Measurements from ENCODE around the gene LRRC4C. TPM values are rescaled to one million over a fixed set of nuclear protein-coding genes. Genes with fewer than 3 reads are reported as not detected.

Gene LRRC4C
- total and polyA plus RNA-seq, 2 donors (not counting 1 experiment from before 2014, with no cell fraction given), result under 0.01 to 0.02 TPM

DNA sequence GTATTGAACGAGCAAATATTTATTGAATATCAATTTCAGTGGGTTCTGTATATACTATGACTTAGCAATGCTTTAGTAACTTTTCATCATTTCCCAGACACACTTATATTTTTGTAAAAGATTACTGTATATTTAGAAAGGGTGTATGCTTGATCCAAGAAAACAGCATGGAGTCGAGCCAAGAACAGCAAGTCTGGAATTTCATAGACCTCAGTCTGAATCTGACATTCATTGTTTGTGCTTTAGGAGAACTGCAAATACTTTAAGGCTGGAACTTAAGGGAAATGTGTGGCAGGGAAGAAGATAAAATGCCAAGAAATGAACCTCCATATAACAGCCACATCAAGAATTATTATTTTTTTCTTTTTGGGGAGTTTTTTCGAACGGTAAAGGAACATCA is 1156.8 kb downstream of the LRRC4C start:
- Histone ChIP-seq H3K9ac (ENCODE audit: insufficient read depth, low read length) (no peak overlapping the region), H3K27ac (ENCODE audit: insufficient read depth, low read length) (no peak overlapping the region), H3K9me3 (ENCODE audit: control insufficient read depth, insufficient read depth, low read depth, low read length) (no peaks in the 10 kb centered on the region)

DNA sequence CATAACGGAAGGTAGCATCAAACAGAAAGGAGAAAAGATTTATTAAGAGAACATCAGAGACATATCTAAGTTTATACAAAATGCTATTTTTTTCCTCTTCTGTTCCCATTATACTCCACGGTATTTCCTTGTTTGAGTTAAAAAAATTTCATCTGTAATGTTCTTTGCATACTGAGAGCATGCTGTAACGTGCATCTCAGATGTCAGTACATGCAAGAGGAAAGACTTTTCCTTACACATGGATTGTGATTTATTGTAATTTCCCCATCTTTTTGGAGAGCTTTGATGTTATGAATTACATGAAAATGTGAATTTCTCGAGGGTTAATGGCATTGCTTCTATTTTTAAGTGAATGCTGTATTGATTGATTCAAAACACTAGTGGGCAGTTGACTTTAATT is 1164.0 kb downstream of the LRRC4C start:
- no peak overlapping the region for H3K4me2 ChIP-seq (ENCODE audit: extremely low read depth, insufficient read depth, low read length)
- H3K9ac ChIP-seq (ENCODE audit: insufficient read depth, low read length), result no peak overlapping the region
- no peak overlapping the region for H3K4me3 ChIP-seq (replicated peaks in 1 of 4; ENCODE audit: control extremely low read depth in 1 of 4, insufficient read depth in 1 of 4, low read depth in 3 of 4, low read length in 4 of 4)
- H3K27me3 ChIP-seq (ENCODE audit: control insufficient read depth, insufficient read depth, low read length), result no peaks in the 10 kb centered on the region
- no peaks in the 10 kb centered on the region for H3K36me3 ChIP-seq (ENCODE audit: control insufficient read depth, insufficient read depth, low read length)
- no peaks in the 10 kb centered on the region for H3K4me1 ChIP-seq (ENCODE audit: control insufficient read depth, extremely low read depth, insufficient read depth, low read length)
- no peaks in the 10 kb centered on the region for H3K79me2 ChIP-seq (ENCODE audit: control insufficient read depth, insufficient read depth, low read length)
- no peak overlapping the region for H2AFZ ChIP-seq (ENCODE audit: low read length)
- peak in 1 of 2 donors; percentile 4 for TF ChIP-seq CTCF (conservative IDR thresholded peaks at IDR 0.05 in 1 of 2, IDR thresholded peaks at IDR 0.05 in 1 of 2; ENCODE audit: low read depth in 1 of 2, low read length in 2 of 2)
- TF ChIP-seq EZH2 (IDR thresholded peaks at IDR 0.05; ENCODE audit: low read length, missing control alignments), result no peak
- no peaks in the 10 kb centered on the region for H3K9me3 ChIP-seq (ENCODE audit: control insufficient read depth, insufficient read depth, low read depth, low read length)
- no peaks in the 10 kb centered on the region for H4K20me1 ChIP-seq (ENCODE audit: control insufficient read depth, extremely low read depth, insufficient read depth, low read length)
- DNase-seq (ENCODE audit: low read depth in 2 of 2), result no peak
- no peak overlapping the region for H3K27ac ChIP-seq (ENCODE audit: insufficient read depth, low read length)

More for the DNA sequence above, 1156.8 kb downstream of the LRRC4C start:
- Histone ChIP-seq H3K27me3 (ENCODE audit: control insufficient read depth, insufficient read depth, low read length) (no peaks in the 10 kb centered on the region), H2AFZ (ENCODE audit: low read length) (no peak overlapping the region), H3K4me1 (ENCODE audit: control insufficient read depth, extremely low read depth, insufficient read depth, low read length) (no peaks in the 10 kb centered on the region), H3K4me2 (ENCODE audit: extremely low read depth, insufficient read depth, low read length) (no peak overlapping the region), H4K20me1 (ENCODE audit: control insufficient read depth, extremely low read depth, insufficient read depth, low read length) (no peaks in the 10 kb centered on the region), H3K79me2 (ENCODE audit: control insufficient read depth, insufficient read depth, low read length) (no peaks in the 10 kb centered on the region), H3K36me3 (ENCODE audit: control insufficient read depth, insufficient read depth, low read length) (no peaks in the 10 kb centered on the region), H3K4me3 (replicated peaks in 1 of 4; ENCODE audit: control extremely low read depth in 1 of 4, insufficient read depth in 1 of 4, low read depth in 3 of 4, low read length in 4 of 4) (no peak overlapping the region)
- TF ChIP-seq EZH2 (IDR thresholded peaks at IDR 0.05; ENCODE audit: low read length, missing control alignments) (no peak), CTCF (conservative IDR thresholded peaks at IDR 0.05 in 1 of 2, IDR thresholded peaks at IDR 0.05 in 1 of 2; ENCODE audit: low read depth in 1 of 2, low read length in 2 of 2) (no peak)
- peak; percentile 83 to 85 for DNase-seq (ENCODE audit: low read depth in 2 of 2)

GRCh38 chr11:40294741-40295140 is 1164.7 kb downstream of the LRRC4C start:
- H3K27me3 ChIP-seq (ENCODE audit: control insufficient read depth, insufficient read depth, low read length), result no peaks in the 10 kb centered on the region
- no peaks in the 10 kb centered on the region for H3K36me3 ChIP-seq (ENCODE audit: control insufficient read depth, insufficient read depth, low read length)
- H3K4me3 ChIP-seq (replicated peaks in 1 of 4; ENCODE audit: control extremely low read depth in 1 of 4, insufficient read depth in 1 of 4, low read depth in 3 of 4, low read length in 4 of 4), result no peak overlapping the region
- no peaks in the 10 kb centered on the region for H3K4me1 ChIP-seq (ENCODE audit: control insufficient read depth, extremely low read depth, insufficient read depth, low read length)
- H2AFZ ChIP-seq (ENCODE audit: low read length), result no peak overlapping the region
- H3K4me2 ChIP-seq (ENCODE audit: extremely low read depth, insufficient read depth, low read length), result no peak overlapping the region
- H3K79me2 ChIP-seq (ENCODE audit: control insufficient read depth, insufficient read depth, low read length), result no peaks in the 10 kb centered on the region
- TF ChIP-seq EZH2 (IDR thresholded peaks at IDR 0.05; ENCODE audit: low read length, missing control alignments) (no peak), CTCF (conservative IDR thresholded peaks at IDR 0.05 in 1 of 2, IDR thresholded peaks at IDR 0.05 in 1 of 2; ENCODE audit: low read depth in 1 of 2, low read length in 2 of 2) (no peak)
- no peak overlapping the region for H3K27ac ChIP-seq (ENCODE audit: insufficient read depth, low read length)
- no peaks in the 10 kb centered on the region for H3K9me3 ChIP-seq (ENCODE audit: control insufficient read depth, insufficient read depth, low read depth, low read length)
- no peak overlapping the region for H3K9ac ChIP-seq (ENCODE audit: insufficient read depth, low read length)
- no peaks in the 10 kb centered on the region for H4K20me1 ChIP-seq (ENCODE audit: control insufficient read depth, extremely low read depth, insufficient read depth, low read length)
- no peak for DNase-seq (ENCODE audit: low read depth in 2 of 2)

Data from fibroblast of lung (primary cell).